Testis (tissue), 3 donors: ENCODE data around the gene ARFGEF3. TPM values are rescaled to one million over a fixed set of nuclear protein-coding genes. Genes with fewer than 3 reads are reported as not detected.

ENCODE experiments used
- DNase-seq: peaks from one replicate; pipeline ENCODE4 v3.0.0-alpha.2; 2019
- H3K27ac ChIP-seq, 2 donors: fragments of 200-600 bp; sonication (generic); one replicate each; pipeline ENCODE4 v1.5.1; 2019
- H3K27me3 ChIP-seq: fragments of 200-600 bp; sonication (generic); one replicate; pipeline ENCODE4 v1.5.1; 2019
- H3K36me3 ChIP-seq: fragments of 200-600 bp; sonication (generic); one replicate; pipeline ENCODE4 v1.5.1; 2017; ENCODE audit warnings: low read depth; ENCODE audit errors: missing control alignments
- H3K4me1 ChIP-seq: fragments of 200-600 bp; sonication (generic); one replicate; pipeline ENCODE4 v1.5.1; 2019
- H3K4me3 ChIP-seq, 2 donors: fragments of 200-600 bp; sonication (generic); one replicate each; pipeline ENCODE4 v1.5.1; 2017 to 2019
- H3K9me3 ChIP-seq: fragments of 200-600 bp; sonication (generic); one replicate; pipeline ENCODE4 v1.5.1; 2017
- CTCF ChIP-seq, 3 experiments: fragments of 450-650 bp in 2 of 3; fragments of 200-600 bp in 1 of 3; sonication (generic) in 1 of 3; IDR thresholded peaks; one replicate each; pipeline ENCODE4 v1.5.1; 2016 to 2019; ENCODE audit warnings: antibody characterized with exemption in 3 of 3, mild to moderate bottlenecking in 2 of 3, moderate library complexity in 1 of 3
- POLR2A ChIP-seq: fragments of 450-650 bp; IDR thresholded peaks from one replicate; pipeline ENCODE4 v1.6.1; 2017; ENCODE audit warnings: antibody characterized with exemption, mild to moderate bottlenecking, moderate library complexity
- WGBS, 2 donors: methylation state at CpG; one replicate each; pipeline ENCODE4 v1.1.5; 2018; 5-methylcytosine and 5-hydroxymethylcytosine counted together
- intact Hi-C: fragments of 100-400 bp; cut with DNase I; formaldehyde crosslinking; loops from one replicate; pipeline ENCODE4 v1.15.1; 2023; ENCODE audit warnings: low total_unique reads
- polyA plus RNA-seq: library from polyadenylated mRNA; stranded (reverse); fragments of 350-450 nt; fragmentation: Illumina TruSeq; extraction: RNeasy Lipid Tissue Mini Kit (QIAGEN cat#74804); gene quantifications from one replicate; pipeline ENCODE4 v1.2.3, GENCODE V29; 2014; ENCODE audit warnings: low read depth, low replicate concordance; ENCODE audit not compliant: insufficient read depth
- total RNA-seq, 2 donors: library from RNA; depleted of rRNA; stranded (reverse); fragments of >200 nt; gene quantifications; one replicate each; pipeline ENCODE4 v1.2.3, GENCODE V29; 2016

Gene ARFGEF3
- total and polyA plus RNA-seq, 3 donors from 2014 or later: 1.9 to 2.9 (median 2.8) TPM

DNA sequence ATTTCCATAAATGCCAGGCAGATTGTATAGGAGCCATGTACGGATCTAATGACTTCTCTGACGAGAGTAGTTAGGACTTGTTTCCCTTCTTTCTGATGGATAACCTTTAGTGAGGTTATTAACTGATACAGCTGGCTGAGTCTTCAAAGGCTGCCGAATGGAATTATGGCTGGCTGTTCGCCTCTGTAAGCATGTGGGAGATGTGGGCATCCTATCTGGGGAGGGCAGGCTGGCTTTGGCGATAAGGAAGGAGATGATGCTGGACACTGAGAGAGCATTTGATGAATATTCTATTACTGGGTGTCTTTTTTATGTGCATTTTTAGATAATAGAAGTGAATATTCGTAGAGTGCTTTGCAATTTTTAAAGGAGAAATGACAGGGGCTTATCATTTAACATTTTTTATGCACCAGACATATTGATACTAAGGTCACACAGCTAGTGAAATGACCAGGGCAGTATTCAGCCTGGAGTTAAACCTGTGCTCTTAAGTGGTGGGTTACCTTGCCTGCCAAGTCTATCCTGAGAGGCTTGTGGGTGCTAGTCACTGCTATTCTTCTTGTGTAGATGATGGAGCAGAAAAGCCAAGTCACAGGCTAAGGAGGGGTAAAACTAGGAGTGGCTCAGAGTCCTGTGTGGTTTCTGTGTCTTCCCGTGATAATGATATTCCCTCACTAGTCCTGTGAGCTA lies 53.5 kb downstream of the ARFGEF3 start:
- intact Hi-C loops: no loop called here
- Histone ChIP-seq H3K4me3 (no peak overlapping the region), H3K27me3 (no peaks in the 10 kb centered on the region), H3K27ac (no peak overlapping the region), H3K36me3 (no peaks in the 10 kb centered on the region), H3K9me3 (no peaks in the 10 kb centered on the region), H3K4me1 (no peaks in the 10 kb centered on the region)
- WGBS, 2 donors: 56% methylated on average over 7 of the region's 7 CpGs
- DNase-seq: no peak
- TF ChIP-seq CTCF (IDR thresholded peaks at IDR 0.05): no peak
- TF ChIP-seq POLR2A: no peak

DNA sequence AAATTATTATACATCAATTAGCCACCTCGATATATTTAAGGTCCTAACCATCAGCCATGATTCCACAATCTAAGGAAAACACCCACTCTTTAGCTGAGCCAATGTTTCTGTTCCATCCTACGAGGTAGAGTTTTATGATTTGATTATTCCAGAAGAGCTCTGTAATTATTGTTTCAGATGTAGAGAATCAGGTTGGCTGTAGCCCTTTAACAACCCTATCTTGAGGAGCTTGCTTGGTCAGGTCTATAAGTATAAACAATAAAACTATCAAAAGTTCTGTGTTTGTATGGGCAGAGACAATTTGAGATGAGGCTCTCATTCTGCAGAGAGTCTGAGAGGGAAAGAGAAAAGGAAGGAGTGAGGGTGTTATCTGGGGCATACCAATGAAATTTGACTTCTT lies 56.7 kb downstream of the ARFGEF3 start, which contains the start of gene PBOV1:
Gene PBOV1, minus strand, starts transcription at position 43 of the 400 bp plus-strand sequence. CDS start 96 bp downstream, outside the sequence.
- H3K36me3 ChIP-seq: no peaks in the 10 kb centered on the region
- intact Hi-C loops: no loop called here
- H3K27ac ChIP-seq: no peak within 1 kb of the TSS
- H3K4me3 ChIP-seq: no peak within 1 kb of the TSS
- H3K27me3 ChIP-seq: no peaks in the 10 kb centered on the region
- no peaks in the 10 kb centered on the region for H3K9me3 ChIP-seq
- no peaks in the 10 kb centered on the region for H3K4me1 ChIP-seq
- DNase-seq: no peak
- TF ChIP-seq POLR2A (no peak), CTCF (IDR thresholded peaks at IDR 0.05) (no peak)
- WGBS, 2 donors: 71 to 86% methylated on average over 2 of the region's 2 CpGs

GRCh38 chr6:138219398-138219797 lies 57.7 kb downstream of the ARFGEF3 start:
- TF ChIP-seq POLR2A (no peak), CTCF (IDR thresholded peaks at IDR 0.05) (no peak)
- no peaks in the 10 kb centered on the region for H3K27me3 ChIP-seq
- WGBS, 2 donors: 91 to 92% methylated on average over 3 of the region's 3 CpGs
- H3K4me3 ChIP-seq: no peak overlapping the region
- no peaks in the 10 kb centered on the region for H3K36me3 ChIP-seq
- DNase-seq: no peak
- H3K27ac ChIP-seq: no peak overlapping the region
- intact Hi-C loops: no loop called here
- no peaks in the 10 kb centered on the region for H3K4me1 ChIP-seq
- H3K9me3 ChIP-seq: no peaks in the 10 kb centered on the region

GRCh38 chr6:138219901-138220300 lies 58.2 kb downstream of the ARFGEF3 start:
- H3K27me3 ChIP-seq: no peaks in the 10 kb centered on the region
- no peak overlapping the region for H3K27ac ChIP-seq
- 96% methylated on average over 4 of the region's 4 CpGs for WGBS, 2 donors
- TF ChIP-seq CTCF (IDR thresholded peaks at IDR 0.05) (no peak), POLR2A (no peak)
- H3K9me3 ChIP-seq: no peaks in the 10 kb centered on the region
- no peaks in the 10 kb centered on the region for H3K4me1 ChIP-seq
- no peaks in the 10 kb centered on the region for H3K36me3 ChIP-seq
- intact Hi-C loops: no loop called here
- H3K4me3 ChIP-seq: no peak overlapping the region
- DNase-seq: no peak
